ENCODE data around the gene RECQL5.

RECQL5 gene

DNA sequence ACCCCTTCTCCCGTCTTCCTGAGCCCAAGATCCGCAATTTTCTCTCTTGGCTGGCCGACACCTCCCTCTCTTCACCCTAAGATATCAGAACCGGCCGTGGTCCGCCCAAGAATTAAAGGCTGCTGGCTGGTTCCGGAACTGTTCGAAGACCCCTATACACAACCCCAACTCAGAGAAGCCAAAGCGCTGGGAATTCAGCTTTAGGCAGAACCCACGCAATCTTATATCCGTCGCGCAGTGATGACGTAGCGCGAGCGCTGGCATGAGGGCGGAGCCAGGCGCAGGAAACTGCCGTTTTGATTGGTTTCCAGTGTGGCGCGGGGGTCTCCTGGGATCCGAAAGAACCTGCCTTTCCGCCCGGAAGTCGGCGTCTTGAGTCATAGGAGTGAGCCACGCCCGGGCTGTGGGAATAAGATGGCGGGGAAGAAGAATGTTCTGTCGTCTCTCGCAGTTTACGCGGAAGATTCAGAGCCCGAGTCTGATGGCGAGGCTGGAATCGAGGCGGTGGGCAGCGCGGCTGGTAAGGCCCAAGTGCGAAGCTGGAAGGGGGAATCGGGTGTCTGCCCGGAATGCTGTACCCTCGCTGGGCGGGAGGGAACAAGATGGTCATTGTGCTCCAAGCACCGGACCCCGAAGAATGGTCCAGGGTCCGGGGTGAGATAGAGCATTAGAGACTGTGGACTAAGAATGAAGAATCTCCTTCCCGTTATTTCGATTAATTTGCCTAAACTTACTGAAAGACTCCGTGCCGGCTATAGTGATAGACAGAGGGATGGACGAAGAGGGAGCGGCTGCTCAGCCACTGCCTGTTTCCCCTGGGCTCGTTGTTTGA, at the start of gene RECQL5, which contains the start of gene SAP30BP:
Gene RECQL5 (minus strand): TSS at position 196 of the 832 bp plus-strand sequence. CDS start 597 bp downstream, outside the sequence.
Gene SAP30BP (plus strand): TSS at position 380 of the 832 bp plus-strand sequence. CDS start 35 bp downstream, at position 415.
- peak; percentile 98 for DNase-seq (ENCODE audit: low spot score)

DNA sequence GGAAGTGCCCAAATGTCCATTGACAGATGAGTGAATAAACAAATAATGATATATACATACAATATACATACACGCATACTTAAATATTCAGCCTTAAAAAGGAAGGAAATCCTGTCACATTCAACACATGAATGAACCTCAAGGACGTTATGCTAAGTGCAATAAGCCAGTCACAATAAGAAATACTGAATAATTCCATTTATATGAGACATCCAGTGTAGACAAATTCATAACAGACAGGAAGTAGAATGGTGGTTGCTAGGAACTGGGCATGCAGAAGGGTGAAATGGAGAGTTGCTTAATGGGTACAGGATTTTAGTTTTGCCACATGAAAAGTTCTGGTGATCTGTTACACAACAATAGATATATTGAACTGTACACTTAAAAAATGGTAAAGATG, 45.5 kb upstream of the RECQL5 start:
- DNase-seq (ENCODE audit: low spot score) = no peak

DNA sequence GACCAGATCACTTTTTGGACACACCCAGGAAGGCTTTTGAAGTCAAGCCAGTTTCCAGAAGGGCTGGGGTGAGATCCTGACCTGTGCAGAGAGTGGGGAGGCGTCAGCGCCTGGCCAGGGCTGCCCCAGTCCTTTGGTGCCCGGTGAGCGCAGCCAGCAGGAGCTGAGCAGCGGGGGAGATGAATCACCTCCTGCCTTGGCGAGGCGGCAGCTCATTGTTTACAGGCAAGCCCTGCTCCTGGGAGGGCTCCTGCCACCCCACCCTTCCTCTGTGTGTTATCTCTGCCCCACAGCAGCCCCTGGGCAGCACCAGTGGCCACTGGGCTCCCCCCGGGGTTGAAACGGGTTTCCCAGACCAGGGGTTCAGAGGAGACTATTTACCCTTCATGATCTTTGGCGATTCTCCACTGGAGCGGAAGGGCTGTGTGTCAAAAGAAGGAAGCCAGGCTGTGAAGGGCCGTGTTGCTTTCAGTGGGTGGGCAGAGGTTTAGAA, 40.2 kb upstream of the RECQL5 start:
- DNase-seq (ENCODE audit: low spot score) = no peak

DNA sequence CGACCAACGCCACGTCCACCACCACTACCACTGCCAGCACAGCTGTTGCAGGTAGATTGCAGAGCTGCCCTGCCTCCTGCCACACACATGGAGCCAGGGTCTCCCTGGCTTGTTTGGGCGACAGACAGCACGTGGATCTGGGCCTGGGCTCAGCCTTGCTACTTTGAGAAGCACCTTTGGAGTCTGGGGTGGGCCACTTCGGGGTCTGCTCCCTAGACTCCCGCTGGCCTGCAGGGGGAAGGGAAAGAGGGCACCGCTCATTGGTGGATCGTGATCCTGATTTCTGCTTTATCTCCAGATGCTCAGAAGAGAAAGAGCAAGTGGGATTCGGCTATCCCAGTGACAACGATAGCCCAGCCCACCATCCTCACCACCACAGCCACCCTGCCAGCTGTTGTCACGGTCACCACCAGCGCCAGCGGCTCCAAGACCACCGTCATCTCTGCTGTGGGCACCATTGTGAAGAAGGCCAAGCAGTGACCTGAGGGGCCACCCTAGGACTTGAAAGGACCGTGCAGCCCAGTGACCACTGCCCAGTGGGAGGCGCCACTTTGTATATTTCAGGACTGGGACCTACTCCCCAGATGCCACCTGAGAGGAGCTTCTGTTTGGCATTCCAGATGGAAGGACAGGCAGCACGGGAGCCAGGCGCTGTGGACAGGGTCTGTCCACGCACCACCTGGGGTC, 39.2 kb upstream of the RECQL5 start:
- no peak for DNase-seq (ENCODE audit: low spot score)

DNA sequence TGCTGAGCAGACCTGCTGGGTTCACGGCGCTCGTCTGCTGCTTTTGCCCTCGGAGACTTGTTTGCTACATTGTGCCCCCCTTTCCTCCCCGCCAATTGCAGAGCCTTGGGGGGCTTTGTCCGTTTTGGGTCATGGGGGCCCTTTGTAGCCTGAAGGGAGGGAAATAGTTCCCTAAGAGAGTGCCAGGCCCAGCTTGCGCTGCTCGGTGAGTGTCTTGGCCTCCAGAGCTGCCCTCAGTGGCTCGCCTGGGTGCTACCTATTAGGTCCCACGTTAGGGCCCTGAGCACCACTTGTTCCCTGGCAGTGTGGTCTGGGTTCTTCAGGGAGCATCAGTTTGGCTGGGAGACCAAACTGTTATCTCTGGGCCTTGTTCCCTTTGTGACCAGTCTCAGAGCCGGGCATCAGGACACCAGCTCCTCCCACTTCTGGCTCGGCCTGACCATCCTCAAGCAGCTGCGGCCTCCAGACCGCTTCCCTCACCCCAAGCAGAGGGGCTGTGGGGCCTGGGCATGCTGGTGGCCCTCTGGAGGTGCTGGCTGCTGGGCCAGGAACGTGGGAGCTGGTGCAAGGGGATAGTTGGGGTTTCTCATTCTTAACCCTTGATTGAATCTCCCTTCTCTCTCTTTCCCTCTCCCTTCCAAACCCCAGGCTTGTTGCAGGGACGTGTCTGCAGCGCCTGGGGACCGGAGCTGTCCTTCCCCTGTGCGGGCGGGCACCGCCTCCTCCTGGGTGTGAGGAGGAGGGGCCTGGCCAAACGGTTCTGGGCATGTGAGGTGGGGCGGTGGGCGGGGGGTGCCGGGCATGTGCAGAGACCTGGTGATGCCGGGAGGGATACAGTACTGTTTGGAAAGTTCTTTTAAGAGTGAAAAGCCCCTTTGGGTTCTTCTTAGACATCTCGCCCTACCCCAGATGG, 38.3 kb upstream of the RECQL5 start:
- DNase-seq (ENCODE audit: low spot score) = no peak

DNA sequence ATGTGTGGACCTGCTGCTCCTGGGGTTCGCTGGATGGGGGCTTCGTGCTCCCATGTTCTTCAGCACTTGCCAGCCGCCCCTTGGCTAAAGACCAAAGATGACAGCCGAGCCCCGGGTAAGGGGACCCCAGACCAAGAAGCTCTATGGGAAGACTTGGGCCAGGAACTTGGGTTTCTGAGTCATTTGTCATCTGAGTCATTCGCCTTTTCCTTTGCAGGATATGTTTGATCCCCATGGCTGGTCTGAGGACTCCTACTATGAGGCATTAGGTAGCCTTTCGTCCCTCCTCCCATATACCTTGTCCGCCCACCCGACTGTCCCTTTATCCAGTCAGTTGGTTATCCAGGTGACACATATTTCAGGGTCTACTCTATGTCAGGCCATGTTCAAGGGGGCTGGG, 36.6 kb upstream of the RECQL5 start:
- no peak for DNase-seq (ENCODE audit: low spot score)

DNA sequence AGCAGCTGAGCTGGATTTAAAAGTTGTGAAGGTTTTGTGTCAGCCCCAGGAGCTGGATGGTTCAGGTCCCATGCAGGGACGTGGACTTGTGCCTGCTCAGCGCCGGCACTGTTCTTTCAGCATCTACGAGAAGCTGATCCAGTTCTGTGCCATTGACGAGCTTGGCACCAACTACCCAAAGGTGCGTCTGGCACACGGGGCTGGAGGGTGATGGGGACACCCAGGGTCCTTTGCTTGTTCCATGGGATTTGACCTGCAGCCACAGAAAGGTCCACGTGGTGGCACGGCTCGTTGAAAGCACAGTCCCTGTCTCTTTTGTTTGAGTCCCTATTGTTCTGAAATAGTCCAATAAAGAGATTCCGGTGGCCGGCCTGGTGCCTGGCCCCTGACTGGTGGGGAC, 36.2 kb upstream of the RECQL5 start:
- DNase-seq (ENCODE audit: low spot score) = no peak

DNA sequence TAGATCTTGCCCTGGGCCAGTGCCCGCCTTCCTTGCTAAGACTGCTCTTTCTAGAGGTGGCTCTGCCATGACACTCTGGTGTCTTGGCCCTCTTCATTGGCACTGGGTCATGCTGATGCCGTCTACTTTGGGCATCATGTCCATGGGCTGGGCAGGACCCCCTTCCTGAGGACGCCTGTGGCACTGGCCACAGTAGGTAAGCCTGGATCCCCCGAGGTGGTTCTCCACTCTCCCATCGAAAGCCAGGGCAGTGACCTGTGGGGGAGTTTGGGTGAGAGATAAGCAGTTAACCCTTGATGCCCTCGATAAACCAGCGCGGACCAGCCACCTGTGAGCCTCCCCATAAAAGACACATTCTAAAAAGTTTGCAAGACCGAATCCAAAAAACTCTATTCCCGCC, 34.3 kb upstream of the RECQL5 start:
- no peak for DNase-seq (ENCODE audit: low spot score)

DNA sequence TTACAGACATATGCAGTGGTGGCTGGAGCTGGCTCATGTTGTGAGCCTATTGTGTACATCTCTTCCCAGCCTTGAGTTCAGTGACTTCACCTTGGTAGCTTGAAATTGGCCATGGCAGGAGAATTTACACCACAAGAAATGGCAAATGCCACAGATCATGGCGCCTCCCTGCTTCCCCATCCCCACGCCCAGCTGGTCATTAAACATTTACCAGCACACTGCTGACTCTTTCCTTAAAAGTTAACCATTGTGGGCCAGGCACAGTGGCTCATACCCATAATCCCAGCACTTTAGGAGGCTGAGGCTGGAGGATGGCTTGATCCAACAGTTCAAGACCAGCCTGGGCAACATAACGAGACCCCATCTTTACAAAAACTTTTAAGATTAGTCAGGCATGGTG, 31.7 kb upstream of the RECQL5 start:
- DNase-seq (ENCODE audit: low spot score) = no peak

DNA sequence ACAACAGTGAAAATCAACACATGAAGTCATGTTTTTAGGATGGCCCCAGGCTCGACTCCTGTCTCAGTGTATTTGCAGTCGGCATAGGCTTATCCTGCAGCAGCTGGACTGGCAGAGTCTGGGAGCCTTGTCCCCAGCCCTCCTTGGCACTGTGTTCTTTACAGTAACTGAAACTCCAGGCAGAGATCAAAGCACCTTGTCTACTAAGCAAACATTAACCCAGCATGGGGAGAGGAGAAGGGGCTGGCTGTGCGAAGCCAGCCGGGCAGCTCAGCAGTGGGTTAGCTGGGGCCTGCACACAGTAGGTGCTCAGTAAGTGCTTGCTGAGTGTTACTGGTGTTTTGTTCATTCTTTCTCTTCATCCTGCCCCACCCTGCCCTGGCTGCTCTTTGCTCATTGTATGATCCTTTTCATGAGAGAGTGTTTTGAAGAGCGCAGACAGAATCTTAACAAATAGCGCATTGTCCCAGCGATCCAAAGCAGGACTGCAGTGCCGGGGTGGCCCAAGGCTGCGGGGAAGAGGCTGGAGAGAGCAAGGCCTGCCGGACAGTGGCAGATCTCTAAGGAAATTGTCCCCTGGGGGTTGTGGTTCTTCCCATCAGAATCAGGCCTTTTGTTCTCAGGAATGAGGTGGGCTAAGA, 30.8 kb upstream of the RECQL5 start:
- no peak for DNase-seq (ENCODE audit: low spot score)

DNA sequence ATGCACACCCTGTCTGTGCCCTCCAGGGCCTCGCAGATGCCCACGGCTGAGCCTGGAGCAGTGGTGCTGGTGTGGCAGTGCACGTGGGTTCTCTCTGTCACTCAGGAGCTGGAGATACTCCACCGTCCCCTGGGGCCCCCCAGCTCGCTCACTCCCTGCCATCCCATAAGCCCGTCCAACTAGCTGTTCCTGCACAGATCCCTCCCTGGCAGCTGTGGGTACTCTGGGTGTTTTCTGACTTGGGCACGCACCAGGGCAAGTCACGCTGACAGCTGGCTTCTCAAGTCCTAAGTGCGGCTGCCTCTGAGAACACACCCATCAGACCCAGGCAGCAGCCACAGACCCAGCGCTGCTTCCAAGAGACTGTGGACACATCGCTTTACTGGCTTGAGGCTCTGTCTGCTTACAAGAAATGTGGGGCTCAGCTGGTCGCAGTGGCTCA, 28.9 kb upstream of the RECQL5 start:
- DNase-seq (ENCODE audit: low spot score) = no peak

DNA sequence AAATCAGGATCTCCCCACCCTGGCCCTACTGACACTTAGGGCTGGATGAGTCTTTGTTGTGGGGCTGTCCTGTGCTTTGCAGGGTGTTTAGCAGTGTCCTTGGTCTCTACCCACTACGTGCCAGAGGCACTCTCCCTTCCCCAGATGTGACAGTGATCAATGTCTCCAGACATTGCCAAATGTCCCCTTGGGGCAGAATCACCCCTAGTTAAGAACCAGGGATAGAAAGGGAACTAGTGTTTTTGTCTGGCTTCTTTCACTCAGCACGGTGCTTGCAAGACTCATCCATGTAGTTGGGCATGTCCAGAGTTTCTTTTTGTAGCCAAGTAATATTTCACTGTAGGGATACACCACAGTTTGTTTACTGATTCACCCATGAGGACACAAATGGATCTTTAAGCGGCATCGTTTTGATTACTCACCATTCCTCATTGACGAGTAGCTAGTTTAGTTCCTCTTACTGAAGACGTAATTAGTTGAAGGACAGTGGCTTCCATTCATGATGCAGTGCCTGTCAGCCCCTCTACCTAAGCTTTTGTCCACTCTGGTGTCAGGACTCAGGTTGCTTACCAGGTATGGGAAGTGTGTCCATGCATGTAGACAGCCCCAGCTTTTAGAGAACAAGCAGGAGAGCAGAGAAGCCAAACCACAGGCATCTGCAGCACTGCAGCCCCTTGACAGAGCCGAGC, 28.3 kb upstream of the RECQL5 start:
- DNase-seq (ENCODE audit: low spot score) = peak; percentile 65

DNA sequence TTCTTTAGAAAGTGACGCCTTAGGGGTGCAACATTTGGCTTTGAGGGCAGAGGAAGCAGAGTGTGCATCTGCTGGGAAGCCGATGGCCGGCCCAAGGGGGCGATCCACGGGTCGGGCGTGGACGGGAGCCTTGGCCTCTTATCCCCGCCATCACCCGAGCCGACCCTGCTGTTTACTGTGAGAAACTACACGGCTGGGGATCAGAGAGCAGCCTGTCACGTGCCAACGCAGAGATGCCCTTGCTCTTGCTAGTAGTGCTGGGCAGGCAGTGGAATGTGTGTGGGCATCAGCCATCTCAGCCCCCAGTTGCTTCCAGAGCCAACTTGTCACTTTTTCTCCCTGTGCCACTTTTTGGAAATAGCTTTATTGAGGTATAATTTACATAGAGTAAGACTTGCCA, 27.6 kb upstream of the RECQL5 start:
- DNase-seq (ENCODE audit: low spot score) = no peak

DNA sequence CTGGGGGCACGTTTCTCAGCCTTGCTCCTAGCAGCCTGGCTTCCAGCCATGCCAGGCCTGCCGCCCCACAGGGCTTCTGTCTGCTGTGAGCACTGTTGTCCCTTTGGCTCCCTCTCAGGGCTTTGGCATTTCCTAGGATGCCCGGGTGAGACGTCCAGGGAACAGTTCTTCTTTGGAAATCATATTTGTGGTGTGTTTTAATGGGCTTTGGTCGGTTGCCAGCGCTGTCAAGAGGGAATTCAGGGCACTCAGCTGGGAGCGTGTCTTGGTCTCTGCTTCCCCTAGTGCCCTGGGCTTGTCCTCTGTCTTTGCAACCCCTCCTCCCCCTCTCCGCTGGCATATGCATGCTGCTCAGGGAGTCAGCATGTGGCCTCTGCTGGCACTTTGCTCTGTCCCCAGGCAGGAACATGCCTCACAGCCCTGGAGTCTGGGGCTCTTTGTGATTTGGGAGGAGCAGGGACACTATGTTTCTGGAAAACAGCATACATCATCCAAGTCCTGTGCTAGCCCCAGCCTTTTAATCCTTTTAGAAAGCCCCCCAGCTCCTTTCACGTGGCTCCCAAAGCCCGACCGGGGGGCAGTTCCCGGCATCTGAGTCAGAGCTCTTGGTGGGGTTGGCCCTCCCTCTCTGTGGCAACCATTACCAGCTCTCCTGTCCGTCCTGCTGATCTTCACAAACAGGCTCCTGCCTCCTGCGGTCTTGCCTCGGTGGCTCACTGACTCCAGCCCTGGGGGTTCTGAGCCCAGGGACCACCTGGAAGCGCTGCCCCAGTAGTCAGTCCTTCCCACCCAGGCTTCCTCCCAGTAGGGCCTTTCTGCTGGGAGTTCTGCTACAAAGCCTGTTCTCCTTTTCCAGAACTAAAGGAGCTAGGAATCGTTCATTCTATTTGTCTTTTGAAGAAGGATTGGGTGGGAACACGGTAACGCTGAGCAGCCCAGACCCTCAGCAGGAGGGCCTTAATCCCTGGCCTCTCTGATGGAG, 26.8 kb upstream of the RECQL5 start:
- peak; percentile 84 for DNase-seq (ENCODE audit: low spot score)

DNA sequence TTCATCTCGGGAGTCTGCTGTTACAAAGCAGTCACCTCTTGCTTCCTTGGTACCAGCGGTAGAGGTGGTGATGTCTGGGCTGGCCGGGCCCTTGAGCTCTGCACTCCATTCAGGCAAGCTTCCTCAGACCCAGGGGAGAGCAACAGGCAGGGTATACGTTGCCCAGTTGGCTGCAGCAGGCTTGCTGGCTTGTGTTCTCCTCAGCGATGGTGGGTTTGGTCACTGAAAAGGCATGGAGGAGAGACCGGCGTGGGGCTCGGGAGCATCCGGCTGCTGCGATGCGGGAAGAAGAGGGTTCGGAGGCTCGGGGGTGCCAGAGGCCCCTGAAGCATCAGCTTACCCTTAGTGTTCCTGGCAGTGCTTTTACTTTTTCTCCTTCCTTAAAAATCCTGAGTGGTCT, 26.0 kb upstream of the RECQL5 start:
- DNase-seq (ENCODE audit: low spot score) = no peak

DNA sequence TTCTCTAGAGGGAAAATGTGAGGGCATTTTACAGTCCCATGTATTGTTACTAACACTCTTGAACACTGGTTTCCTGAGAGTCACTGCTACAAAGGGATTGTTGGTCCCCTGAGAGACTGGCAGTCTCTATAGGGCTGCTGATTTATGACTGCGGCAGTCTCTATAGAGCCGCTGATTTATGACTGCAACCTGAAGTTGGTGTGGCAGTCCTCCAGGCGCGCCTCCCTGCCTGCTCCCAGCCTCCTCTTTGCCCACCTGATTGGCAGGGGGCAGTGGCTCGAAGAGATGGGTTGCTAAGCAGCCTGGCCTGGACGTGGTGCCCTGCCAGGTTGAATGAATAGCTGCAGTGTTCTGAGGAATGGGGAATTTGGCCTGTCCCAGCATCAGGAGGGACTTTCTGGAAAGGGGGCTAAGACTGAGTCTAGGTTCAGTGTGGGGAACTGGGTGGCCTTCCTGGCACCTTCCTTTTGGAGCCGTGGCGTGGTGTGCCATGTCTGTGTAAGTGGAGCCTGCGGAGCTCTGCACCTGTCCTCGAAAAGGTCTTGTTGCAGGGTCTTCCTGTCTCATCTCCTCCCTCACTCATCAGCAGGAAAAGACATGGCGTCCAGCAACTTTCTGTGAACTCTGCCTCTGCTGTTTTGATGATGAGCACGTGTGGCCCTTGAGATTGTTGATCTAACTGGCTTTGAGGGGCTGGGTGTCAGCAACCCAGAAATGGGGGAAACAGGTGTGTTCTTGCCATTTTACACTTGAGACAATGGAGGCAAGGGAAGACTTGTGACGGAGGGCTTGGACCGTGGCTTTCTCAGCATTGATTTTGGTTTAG, 25.1 kb upstream of the RECQL5 start:
- no peak for DNase-seq (ENCODE audit: low spot score)

DNA sequence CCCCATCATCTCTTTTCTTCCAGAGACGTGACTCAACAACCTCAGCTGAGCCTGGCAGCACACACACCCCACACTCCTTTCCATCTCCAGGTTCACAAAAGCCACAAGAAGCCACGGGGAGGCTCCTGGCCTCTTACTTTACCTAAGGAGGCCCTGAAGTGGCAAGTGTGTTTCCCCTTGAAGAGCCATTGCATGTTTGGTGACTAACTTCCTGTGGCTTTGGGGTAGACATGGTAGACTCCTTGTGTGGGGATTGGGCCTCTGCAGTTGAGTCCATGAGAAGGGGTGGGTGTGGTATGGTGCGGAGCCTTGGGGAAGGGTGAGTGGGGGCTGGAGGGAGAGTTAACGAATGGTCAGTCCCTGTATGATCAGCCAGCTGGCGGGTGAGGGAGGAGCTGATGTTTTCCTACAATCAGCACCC, 24.4 kb upstream of the RECQL5 start:
- DNase-seq (ENCODE audit: low spot score) = no peak

DNA sequence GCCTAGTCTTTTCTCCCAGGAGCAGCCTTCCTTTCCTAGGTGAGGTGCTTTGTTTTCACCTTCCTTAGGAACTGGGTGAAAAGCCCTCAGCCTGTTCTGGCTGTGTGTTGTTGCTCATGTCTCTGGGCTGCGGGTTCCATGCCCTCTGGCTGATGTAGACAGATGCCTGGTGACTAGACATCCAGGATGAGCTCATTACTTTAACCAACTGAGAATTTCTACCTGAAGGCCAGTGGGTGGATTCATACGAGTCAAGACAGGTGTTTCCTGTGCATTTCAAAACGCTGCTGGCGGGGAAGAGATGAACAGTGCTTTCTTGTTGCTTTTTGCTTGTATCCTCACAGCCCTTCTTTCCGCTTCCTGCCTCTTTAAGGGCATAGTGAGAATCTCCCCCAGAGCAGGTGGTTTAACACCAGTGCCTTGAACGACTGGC, 22.5 kb upstream of the RECQL5 start:
- DNase-seq (ENCODE audit: low spot score) = no peak
